GM19351 (cell line): ENCODE data around the gene DNAAF8.
"Not testable (repeated sequence)": the region's sequence is repeated elsewhere in the genome, so short reads cannot be mapped to it uniquely, and the experiment has no call there.

ENCODE experiments used
- ATAC-seq: cut with Tn5 transposase; IDR thresholded peaks from one replicate; pipeline ENCODE4 v1.9.1; 2021; ENCODE audit warnings: mild to moderate bottlenecking, moderate library complexity; ENCODE audit not compliant: unreplicated experiment

Gene DNAAF8

DNA sequence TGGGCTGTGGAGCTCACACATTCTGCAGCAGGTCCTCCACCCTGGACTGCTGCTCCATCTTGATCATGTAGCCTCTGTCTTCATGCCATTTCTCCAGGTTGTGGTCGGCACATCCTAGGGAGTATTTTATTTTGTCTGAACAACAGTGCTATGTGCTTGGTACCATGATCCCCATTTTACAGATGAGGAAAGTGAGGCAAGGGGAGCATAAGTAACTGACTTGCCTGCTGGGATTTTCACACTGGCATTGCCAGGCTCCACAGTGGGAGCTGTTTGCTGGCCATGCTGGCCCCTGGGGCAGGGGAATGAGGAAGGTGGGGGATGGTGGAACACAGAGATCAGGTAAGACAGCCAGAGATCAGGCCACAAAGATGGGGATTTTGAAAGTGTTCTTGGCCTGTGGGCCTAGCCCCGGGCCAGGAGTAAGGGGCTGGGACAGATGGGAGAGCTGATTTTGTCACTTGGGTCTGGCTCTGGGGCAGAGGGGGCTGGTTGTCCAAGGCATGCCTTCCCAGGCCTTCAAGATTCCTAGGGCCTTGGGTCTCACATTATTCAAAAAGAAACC, 41.9 kb downstream of the DNAAF8 start:
- no peak for ATAC-seq

DNA sequence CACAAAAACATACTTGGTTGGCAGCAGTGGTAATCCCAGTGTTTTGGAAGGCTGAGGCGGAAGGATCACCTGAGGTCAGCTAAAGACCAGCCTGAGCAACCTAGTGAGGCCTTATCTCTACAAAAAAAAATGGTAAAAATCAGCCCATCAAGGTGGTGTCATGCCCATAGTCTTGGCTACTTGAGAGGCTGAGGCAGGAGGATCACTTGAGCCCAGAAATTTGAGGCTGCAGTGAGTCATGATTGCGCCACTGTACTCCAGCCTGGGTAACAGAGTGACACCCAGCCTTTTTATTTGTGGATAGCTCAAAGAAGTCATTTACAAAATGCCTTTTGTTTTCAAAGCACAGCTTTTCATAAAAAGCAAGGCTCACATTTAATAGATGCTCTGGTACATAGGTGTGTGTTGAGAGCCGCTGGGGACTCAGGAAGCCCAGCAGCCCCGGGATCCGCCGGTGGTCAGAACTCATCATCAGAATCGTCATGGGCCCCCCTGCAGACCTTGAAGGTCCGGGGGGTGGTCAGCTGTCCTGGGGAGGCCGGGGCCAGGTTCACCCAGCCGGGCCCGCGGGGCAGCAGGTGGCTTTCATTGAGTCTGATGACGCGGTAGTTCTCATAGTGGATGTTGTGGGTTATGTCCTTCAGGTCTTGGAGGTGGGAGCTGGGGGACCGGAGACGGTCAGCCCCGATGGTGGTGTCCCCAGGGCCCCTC, 43.2 kb downstream of the DNAAF8 start:
- no peak for ATAC-seq

DNA sequence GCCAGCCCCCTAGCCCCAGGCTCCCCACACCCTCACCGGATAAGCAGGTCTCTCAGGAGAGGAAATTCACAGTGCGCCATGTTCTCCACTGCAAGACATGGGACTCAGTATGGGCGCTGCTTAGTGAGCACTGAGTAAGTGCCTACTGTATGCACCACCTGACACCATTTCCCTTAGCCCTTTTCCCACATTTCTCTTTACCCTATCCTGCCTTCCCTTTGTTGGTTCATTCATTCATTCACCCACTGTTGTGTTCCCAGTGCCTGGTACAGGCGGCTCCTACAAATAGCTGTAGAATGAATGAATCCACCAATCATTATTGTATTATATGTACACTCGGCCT, 43.7 kb downstream of the DNAAF8 start:
- no peak for ATAC-seq

DNA sequence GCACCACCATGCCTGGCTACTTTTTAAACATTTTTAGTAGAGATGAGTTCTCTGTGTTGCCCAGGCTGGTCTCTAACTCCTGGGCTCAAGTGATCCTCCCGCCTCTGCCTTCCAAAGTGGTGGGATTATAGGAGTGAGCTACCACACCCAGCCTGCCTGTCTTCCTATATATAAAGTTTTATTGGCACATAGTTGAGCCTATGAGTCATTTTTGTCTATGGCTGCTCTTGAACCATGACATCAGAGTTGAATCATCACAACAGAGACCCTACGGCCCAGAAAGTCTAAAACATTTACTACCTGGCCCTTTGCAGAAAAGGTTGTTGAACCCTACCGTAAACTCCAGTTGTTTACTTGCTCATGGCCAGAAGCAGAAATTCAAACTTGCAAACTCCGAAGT, 45.9 kb downstream of the DNAAF8 start:
- ATAC-seq, result no peak

DNA sequence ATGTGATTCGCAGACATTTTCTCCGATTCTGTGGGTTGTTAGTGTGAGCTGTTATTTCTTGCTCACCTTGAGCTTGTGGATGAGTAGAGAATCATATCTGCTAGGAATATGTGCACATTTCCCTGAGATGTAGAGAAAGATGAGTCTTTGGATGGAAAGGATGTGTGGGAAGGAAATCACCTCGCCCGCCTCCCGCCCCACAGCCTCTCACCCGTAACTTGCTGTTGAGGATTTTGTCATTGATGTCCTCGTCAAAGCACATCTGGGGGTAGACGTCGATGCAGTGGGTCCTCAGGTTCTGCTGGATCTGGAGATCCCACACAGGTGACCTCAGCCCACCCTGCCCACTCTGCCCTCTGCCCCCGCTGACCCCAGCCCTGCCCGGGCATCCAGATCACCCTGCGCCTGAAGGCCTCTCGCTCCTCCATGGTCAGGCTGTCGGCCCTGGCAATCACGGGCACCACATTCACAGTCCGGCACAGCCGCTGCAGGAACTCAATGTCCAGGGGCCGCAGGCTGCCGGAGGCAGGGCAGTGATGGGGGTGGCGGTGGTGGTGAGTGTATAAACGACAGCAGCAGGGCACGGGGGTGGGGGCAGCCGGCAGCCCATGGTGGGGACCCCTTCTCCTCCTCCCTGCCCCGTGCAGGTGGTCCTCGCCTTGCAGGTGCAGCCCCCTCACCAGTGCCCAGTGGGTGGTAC, 49.1 kb downstream of the DNAAF8 start:
- ATAC-seq, result no peak

DNA sequence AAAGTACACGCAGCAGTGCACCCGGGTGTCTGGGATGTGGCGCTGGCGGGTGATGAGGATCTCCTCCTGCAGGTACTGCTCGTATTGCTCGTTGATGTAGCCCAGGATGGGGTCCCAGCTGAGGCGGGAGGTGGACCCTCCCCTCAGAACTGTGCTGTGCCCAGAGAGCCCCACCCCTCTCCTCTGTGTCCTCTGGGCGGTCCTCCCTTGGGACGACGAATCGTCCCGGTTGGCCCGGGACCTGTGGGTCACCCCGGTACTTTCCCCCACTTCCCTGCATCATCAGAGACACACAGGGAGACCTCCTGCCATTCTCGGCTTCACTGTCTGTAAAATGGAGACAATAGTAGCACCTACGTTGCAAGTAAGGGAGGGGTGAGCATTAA, 49.6 kb downstream of the DNAAF8 start:
- ATAC-seq, result no peak

DNA sequence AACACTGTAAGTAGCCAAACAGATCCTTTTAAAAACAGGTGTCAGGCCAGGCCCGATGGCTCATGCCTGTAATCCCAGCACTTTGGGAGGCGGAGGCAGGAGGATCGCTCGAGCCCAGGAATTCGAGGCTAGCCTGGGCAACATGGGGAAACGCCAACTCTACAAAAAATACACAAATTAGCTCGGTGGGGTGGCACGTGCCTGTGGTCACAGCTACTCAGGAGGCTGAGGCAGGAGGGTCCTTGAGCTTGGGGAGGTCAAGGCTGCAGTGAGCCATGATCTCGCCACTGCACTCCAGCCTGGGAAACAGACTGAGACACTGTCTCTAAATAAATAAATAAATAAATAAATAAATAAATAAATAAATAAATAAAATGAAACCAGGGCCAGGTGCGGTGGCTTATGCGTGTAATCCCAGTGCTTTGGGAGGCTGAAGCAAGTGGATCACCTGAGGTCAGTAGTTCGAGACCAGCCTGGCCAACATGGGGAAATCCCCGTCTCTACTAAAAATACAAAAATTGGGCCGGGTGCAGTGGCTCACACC, 50.2 kb downstream of the DNAAF8 start:
- not testable (repeated sequence) for ATAC-seq

DNA sequence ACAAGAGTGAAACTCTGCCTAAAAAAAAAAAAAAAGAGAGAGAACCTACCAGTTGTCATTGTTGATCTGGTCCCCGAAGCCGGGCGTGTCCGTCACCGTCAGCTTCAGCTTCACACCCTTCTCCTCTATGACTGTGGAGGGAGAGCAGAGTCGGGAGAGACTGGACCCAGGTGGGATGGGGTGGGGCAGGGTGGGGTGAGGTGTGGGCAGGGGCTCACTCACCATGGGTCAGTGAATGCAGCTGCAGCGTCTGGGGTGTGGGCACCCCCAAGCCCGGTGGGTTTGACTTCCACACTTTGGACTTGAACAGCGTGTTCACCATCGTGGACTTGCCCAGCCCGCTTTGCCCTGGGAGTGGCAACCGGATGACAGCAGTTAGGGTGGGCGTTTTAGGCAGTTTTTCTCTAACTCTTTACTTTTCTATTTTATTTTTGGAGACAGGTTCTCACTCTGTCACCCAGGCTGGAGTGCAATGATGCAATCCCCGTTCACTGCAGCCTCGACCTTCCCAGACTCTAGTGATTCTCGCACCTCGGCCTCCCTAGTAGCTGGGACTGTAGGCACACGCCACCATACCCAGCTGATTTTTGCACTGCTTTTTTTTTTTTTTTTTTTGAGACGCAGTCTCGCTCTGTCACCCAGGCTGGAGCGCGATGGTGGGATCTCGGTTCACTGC, 51.6 kb downstream of the DNAAF8 start:
- no peak for ATAC-seq

DNA sequence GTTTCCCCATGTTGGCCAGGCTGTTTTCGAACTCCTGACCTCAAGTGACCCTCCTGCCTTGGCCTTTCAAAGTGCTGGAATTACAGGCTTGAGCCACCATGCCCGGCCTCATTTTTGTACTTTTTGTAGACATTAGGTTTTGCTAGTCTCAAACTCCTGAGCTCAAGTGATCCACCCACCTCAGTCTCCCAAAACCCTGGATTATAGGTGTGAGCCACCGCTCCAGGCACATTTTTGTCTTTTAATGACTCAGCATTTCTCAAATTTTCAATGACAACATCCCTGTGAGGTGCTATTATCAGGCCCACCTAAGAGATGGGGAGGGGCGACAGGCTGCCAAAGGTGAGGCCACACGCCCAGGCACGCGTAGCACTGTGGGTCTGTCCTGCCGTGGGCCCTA, 52.7 kb downstream of the DNAAF8 start:
- no peak for ATAC-seq

DNA sequence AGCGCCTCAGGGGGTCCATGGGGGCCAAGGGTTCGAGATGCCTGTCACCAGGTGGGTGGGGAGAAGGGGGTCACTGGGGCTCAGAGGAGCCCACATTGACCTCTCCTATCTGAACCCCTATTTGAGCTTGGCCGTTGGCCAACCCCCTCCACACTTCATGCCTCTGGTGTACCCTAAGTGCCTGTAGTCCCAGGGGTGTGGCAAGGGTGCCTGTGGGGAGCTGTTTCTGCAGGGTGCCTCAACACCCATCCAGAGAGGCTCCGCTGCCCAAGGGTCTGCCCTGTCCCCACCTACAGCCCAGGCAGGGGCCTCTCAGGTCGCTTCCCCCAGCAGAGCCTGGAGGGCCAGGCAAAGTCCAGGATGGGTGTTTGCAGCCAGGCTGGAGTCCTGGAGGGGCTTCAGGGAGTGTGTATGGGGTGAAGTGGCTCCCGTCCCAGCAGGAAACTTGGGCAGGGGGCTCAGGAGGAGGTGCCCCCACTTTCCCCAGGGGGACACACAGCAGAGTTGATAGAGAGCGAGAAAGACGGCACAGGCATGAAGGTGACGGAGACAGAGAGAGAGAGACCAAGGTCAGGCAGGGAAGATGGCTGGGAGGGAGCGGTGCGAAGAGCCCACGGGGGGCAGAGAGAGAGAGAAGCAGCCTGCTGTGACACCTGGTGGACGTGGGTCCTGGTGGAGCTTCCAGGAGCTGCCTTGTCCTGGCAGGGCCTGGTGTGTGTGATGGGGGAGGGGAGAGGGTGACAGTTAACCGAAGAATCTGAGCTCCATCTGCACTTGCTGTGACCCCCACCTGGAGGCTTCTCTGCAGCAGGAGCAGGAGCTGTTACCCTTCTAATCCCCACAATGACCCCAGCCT, 53.5 kb downstream of the DNAAF8 start, which contains the start of gene SEPTIN12:
Gene SEPTIN12 (minus strand): TSS at position 719 of the 856 bp plus-strand sequence. CDS start 700 bp downstream, at position 19.
- no peak for ATAC-seq

DNA sequence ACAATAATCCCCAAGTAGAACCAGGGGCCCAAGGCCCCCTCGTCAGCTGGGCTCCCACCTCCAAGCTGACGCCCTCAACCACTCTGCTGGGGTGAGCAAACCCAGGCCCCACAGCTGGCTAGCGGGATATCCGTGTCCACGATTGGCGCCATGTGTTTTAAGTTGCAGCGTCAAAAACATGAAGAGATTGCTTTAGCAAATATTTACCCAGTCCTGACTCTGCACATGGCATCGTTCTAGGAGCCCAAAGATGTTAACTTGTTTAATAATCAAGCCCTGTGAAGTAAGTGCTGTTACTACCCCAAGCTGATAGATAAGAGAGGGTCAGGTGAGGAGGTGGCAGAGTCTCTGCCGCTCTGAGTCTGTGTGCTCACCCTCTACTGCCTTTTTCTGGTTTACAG, 54.2 kb downstream of the DNAAF8 start:
- no peak for ATAC-seq

DNA sequence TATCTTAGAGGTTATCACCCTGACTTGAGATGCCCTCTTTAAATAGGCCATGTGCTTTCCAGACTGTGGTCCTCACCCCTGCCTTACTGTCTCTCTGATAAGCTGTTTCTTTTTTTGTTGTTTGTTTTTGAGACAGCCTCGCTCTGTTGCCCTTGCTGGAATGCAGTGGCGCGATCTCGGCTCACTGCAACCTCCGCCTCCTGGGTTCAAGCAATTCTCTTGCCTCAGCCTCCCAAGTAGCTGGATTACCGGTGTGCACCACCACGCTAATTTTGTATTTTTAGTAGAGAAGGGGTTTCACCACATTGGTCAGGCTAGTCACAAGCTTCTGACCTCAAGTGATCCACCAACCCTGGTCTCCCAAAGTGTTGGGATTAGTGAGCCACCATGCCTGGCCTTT, 54.6 kb downstream of the DNAAF8 start:
- no peak for ATAC-seq

DNA sequence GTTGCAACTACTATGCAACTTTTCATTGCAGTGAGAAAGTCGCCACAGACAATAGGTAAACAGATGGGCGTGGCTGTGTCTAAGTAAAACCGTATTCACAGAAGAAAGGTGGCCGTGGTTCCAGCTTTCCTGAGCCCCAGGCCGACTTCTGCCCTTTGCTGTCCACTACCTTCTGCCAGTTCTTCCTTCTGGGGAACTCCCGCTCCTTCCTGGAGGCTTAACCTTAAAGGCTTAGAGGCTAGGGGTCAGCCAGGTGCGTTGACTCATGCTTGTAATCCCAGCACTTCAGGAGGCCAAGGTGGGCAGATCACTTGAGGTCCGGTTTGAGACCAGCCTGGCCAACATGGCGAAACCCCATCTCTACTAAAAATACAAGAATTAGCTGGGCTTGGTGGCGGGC, 55.9 kb downstream of the DNAAF8 start:
- ATAC-seq, result no peak

DNA sequence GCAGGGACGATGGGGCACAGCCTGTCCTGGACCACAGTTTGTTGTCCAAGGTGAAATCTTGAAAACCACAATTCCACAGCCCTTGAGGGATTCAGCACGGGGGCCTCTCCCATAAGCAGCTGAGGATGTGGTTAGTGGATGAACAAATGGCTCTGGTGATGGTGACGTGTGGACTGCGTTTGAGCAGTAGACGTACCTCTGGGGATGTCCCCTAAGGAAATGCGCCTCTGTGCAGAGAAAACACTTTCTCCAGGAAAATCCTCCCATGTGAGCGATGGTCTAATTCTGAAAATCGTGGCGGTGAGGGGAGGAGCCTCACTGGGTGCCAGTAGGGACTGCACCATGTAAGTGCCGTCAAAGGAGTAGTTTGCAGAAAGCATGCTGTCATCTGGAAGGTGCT, 56.5 kb downstream of the DNAAF8 start:
- ATAC-seq, result no peak

DNA sequence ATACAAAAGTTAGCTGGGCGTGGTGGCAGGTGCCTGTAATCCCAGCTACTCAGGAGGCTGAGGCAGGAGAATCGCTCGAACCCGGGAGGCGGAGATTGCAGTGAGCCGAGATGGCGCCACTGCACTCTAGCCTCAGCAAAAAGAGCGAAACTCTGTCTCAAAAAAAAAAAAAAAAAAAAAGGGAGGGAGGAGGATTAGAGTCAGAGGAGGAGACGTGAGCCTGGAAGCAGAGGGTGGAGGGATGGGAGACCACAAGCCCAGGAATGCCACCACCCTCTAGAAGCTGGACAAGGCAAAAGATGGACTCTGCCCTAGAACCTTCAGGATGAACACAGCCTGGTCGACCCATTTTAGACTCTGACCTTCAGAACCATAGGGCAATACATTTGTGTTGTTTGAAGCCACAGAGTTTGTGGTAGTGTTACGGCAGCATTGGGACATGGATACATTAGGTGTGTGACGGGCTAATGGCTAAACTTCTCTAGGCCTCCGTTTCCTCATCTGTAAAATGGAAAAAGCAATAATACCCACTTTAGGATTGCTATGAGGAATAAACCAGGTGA, 58.7 kb downstream of the DNAAF8 start:
- ATAC-seq, result no peak

DNA sequence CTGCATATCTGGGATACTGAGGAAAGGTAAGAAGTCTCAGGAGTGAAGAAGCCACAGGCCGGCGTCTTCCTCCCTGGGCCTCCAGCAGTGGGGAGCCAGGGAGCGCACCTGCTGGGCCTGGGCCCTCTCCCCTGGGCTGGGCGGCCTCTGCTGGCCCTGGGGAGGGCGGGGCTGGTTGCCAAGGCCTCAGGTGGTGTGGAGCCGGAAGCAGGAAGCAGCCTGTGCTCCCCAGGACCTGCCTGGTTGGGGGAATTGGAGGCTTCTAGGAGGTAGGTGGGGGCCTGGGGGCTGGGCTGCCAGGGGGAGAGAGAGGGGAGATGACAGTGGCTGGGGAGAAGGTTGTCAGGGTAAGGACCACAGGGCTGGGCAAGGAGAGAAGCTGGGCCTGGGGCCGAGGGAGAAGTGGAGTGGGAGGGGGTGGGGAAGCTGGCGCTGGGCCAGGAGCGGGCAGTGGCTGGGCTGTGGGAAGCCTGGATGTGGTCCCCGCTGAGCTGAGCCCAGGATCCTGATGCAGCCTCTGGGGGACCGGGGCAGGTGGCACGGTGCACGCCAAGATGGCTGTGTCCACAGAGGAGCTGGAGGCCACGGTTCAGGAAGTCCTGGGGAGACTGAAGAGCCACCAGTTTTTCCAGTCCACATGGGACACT, 61.0 kb downstream of the DNAAF8 start, which contains the start of gene SMIM22:
Gene SMIM22 (plus strand): TSS at position 189 of the 647 bp plus-strand sequence. CDS start 366 bp downstream, at position 555.
- ATAC-seq, result no peak

DNA sequence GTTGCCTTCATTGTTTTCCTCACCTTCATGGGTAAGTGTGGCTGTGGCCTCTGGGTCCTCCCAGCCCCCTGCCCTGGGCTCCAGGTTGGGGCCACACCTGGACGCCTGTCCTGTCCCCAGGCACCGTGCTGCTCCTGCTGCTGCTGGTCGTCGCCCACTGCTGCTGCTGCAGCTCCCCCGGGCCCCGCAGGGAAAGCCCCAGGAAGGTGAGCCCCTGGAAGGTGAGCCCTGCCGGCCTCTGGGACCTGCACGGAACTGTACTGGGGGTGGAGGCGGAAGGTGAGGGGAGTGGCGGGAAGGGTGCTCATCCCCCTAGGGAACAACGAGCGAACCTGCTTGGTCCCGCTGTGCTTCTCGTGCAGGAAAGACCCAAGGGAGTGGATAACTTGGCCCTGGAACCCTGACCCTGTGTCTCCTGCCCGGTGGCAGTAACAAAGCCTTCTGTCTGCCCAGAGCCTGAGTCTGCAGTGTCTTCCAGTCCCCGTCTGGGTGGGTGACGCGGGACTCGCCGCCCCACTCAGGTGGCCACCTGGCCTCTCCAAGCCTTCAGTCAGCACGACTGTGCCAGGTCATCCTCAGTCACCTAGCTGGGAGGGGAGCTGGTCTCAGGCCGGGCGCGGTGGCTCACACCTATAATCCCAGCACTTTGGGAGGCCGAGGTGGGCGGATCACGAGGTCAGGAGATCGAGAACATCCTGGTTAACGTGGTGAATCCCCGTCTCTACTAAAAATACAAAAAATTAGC, 61.7 kb downstream of the DNAAF8 start:
- no peak for ATAC-seq

DNA sequence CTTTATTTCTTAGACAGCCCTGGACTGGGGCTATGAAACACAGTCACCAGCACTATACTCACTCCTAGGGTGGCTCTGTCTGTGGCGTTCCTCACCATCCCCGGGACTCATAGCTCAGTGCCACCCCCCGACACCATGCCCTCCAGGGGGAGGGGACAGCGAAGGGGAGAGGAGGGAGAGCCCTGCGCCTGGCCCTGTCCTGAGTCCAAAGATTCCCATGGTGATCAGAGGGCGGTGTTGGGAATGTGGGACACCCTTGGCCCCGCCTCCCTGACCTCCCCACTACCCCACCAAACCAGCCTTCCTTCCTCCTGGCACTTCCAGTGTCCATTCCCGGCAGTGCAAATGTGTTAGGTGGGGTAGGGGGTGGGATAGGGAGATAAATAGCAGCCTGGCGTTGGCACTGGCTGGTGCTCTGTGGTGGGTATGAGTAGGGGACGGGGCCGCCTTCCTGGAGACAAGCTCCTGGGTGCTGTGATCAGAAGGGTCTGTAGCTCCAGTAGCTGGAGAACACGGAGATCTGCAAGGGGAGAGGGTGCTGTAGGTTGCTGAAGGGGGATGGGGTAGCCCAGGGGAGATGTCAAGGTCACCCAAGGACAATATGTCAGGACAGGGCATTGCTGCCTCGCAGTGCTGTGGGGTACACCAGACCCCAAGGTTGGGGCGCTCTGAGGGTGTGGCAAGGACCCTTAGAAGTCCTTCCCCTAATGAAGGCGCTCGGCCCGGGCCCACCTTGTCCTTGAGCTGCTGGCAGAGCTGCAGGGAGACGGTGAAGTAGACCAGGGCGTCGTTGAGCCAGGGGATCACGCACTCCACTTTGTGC, 62.9 kb downstream of the DNAAF8 start:
- ATAC-seq, result no peak
